H9 (cell line): ENCODE results near the gene CFP. TPM values are rescaled to one million over a fixed set of nuclear protein-coding genes. Genes with fewer than 3 reads are reported as not detected.
A peak's percentile ranks its signal among the peaks of the same experiment; 100 is the strongest.

Experiments used
- DNase-seq: peaks from one replicate; pipeline ENCODE4 v3.0.0-alpha.2; 2017
- H2AFZ ChIP-seq: one replicate; pipeline ENCODE4 v1.6.1; 2013; ENCODE audit warnings: mild to moderate bottlenecking, low read length, control low read depth, moderate library complexity
- H2AK5ac ChIP-seq: 2 replicates; pipeline ENCODE4 v1.6.1; 2013; ENCODE audit warnings: low read length, control low read depth, mixed read lengths; ENCODE audit not compliant: insufficient read length
- H2BK120ac ChIP-seq: one replicate; pipeline ENCODE4 v1.6.1; 2013; ENCODE audit warnings: low read depth, mild to moderate bottlenecking, low read length, control low read depth, inconsistent platforms; ENCODE audit not compliant: poor library complexity, severe bottlenecking
- H2BK12ac ChIP-seq: 2 replicates; pipeline ENCODE4 v1.6.1; 2013; ENCODE audit warnings: low read length, control low read depth, mixed read lengths, low read depth; ENCODE audit not compliant: insufficient read length
- H2BK15ac ChIP-seq: 2 replicates; pipeline ENCODE4 v1.6.1; 2013; ENCODE audit warnings: low read depth, low read length, control low read depth
- H2BK20ac ChIP-seq: one replicate; pipeline ENCODE4 v1.6.1; 2013; ENCODE audit warnings: low read depth, mild to moderate bottlenecking, low read length, control low read depth, inconsistent platforms; ENCODE audit not compliant: poor library complexity, severe bottlenecking
- H2BK5ac ChIP-seq: 2 replicates; pipeline ENCODE4 v1.6.1; 2013; ENCODE audit warnings: low read length, control low read depth, mixed read lengths; ENCODE audit not compliant: insufficient read length
- H3K14ac ChIP-seq: 2 replicates; pipeline ENCODE4 v1.6.1; 2013; ENCODE audit warnings: low read length, control low read depth; ENCODE audit not compliant: insufficient read depth
- H3K18ac ChIP-seq: 2 replicates; pipeline ENCODE4 v1.6.1; 2013; ENCODE audit warnings: low read depth, mild to moderate bottlenecking, mixed read lengths, low read length, control low read depth; ENCODE audit not compliant: insufficient read length
- H3K23ac ChIP-seq: 2 replicates; pipeline ENCODE4 v1.6.1; 2013; ENCODE audit warnings: low read length, control low read depth, mixed read lengths, low read depth; ENCODE audit not compliant: insufficient read length
- H3K23me2 ChIP-seq: 2 replicates; pipeline ENCODE4 v1.6.1; 2013; ENCODE audit warnings: low read depth, mild to moderate bottlenecking, mixed read lengths, low read length, control low read depth; ENCODE audit not compliant: insufficient read length, poor library complexity, severe bottlenecking
- H3K27ac ChIP-seq: 2 replicates; pipeline ENCODE4 v1.5.1; 2013; ENCODE audit warnings: low read length, control low read depth, mixed read lengths, low read depth; ENCODE audit not compliant: insufficient read length
- H3K27me3 ChIP-seq: 2 replicates; pipeline ENCODE4 v1.6.1; 2013; ENCODE audit warnings: low read length, control low read depth, inconsistent platforms; ENCODE audit not compliant: insufficient read depth
- H3K4ac ChIP-seq: 2 replicates; pipeline ENCODE4 v1.6.1; 2013; ENCODE audit warnings: low read depth, mild to moderate bottlenecking, control low read depth, inconsistent platforms, low read length, moderate library complexity
- H3K4me1 ChIP-seq: 2 replicates; pipeline ENCODE4 v1.6.1; 2013; ENCODE audit warnings: low read length, control low read depth, inconsistent platforms; ENCODE audit not compliant: insufficient read depth
- H3K4me2 ChIP-seq: 2 replicates; pipeline ENCODE4 v1.6.1; 2013; ENCODE audit warnings: low read length, control low read depth, mixed read lengths; ENCODE audit not compliant: insufficient read length, insufficient read depth
- H3K56ac ChIP-seq: 2 replicates; pipeline ENCODE4 v1.6.1; 2013; ENCODE audit warnings: low read depth, mild to moderate bottlenecking, mixed read lengths, low read length, control low read depth; ENCODE audit not compliant: insufficient read length
- H3K79me1 ChIP-seq: 2 replicates; pipeline ENCODE4 v1.6.1; 2013; ENCODE audit warnings: low read depth, mild to moderate bottlenecking, moderate library complexity, low read length, control low read depth, inconsistent platforms; ENCODE audit not compliant: insufficient read depth, poor library complexity, severe bottlenecking
- H3K79me2 ChIP-seq: 2 replicates; pipeline ENCODE4 v1.6.1; 2013; ENCODE audit warnings: low read length, control low read depth, inconsistent platforms; ENCODE audit not compliant: insufficient read depth
- H3K9ac ChIP-seq: 2 replicates; pipeline ENCODE4 v1.6.1; 2013; ENCODE audit warnings: low read length, control low read depth, mixed read lengths; ENCODE audit not compliant: insufficient read length; ENCODE audit errors: extremely low read depth
- H3K9me3 ChIP-seq: one replicate; pipeline ENCODE4 v1.6.1; 2013; ENCODE audit warnings: low read depth, low read length, inconsistent platforms; ENCODE audit not compliant: control insufficient read depth
- H3T11ph ChIP-seq: one replicate; pipeline ENCODE4 v1.6.1; 2013; ENCODE audit warnings: mild to moderate bottlenecking, low read length, control low read depth, inconsistent platforms
- H4K20me1 ChIP-seq: one replicate; pipeline ENCODE4 v1.6.1; 2013; ENCODE audit not compliant: control insufficient read depth, insufficient read length, insufficient read depth
- H4K5ac ChIP-seq: 2 replicates; pipeline ENCODE4 v1.6.1; 2013; ENCODE audit warnings: low read depth, mild to moderate bottlenecking, mixed read lengths, low read length, control low read depth; ENCODE audit not compliant: insufficient read length
- H4K8ac ChIP-seq: replicated peaks from 2 replicates; pipeline ENCODE4 v1.6.1; 2013; ENCODE audit warnings: low read length, control low read depth, mixed read lengths, low read depth; ENCODE audit not compliant: insufficient read length
- H4K91ac ChIP-seq: 2 replicates; pipeline ENCODE4 v1.6.1; 2013; ENCODE audit warnings: low read depth, mild to moderate bottlenecking, moderate library complexity, mixed read lengths, low read length, control low read depth; ENCODE audit not compliant: insufficient read length
- H3K27ac Mint-ChIP-seq, 3 experiments: 2 replicates in 2 of 3; 3 replicates in 1 of 3; pipeline ENCODE4 v1.8.0; 2020 to 2021; ENCODE audit warnings: mixed read lengths in 3 of 3, mild to moderate bottlenecking in 1 of 3, moderate library complexity in 1 of 3
- H3K27me3 Mint-ChIP-seq: 2 replicates; pipeline ENCODE4 v1.8.0; 2021; ENCODE audit warnings: low read depth, mild to moderate bottlenecking, moderate library complexity, mixed read lengths
- H3K36me3 Mint-ChIP-seq, 3 experiments: 2 replicates in 2 of 3; 3 replicates in 1 of 3; pipeline ENCODE4 v1.8.0; 2020 to 2021; ENCODE audit warnings: low read depth in 3 of 3, mixed read lengths in 3 of 3; ENCODE audit not compliant: insufficient read depth in 1 of 3
- H3K4me1 Mint-ChIP-seq, 2 experiments: 2 replicates each; pipeline ENCODE4 v1.8.0; 2020; ENCODE audit warnings: mixed read lengths in 2 of 2
- H3K4me3 Mint-ChIP-seq, 2 experiments: 2 replicates in 1 of 2; 3 replicates in 1 of 2; pipeline ENCODE4 v1.8.0; 2020 to 2021; ENCODE audit warnings: mild to moderate bottlenecking in 2 of 2, mixed read lengths in 2 of 2, moderate library complexity in 1 of 2
- H3K9me3 Mint-ChIP-seq, 2 experiments: 2 replicates in 1 of 2; 3 replicates in 1 of 2; pipeline ENCODE4 v1.8.0; 2020; ENCODE audit warnings: mild to moderate bottlenecking in 2 of 2, mixed read lengths in 2 of 2, moderate library complexity in 1 of 2
- WGBS: extraction: QIAGEN DNeasy Blood & Tissue Kit; methylation state at CpG from one replicate; pipeline ENCODE4 v1.1.7; 2013; ENCODE audit warnings: missing lambda C conversion rate, low lambda C conversion rate, mixed read lengths; ENCODE audit not compliant: insufficient read length; ENCODE audit errors: extremely low coverage; 5-methylcytosine and 5-hydroxymethylcytosine counted together
- total RNA-seq: library from RNA; stranded (reverse); gene quantifications from 2 replicates; pipeline ENCODE4 v1.2.1, GENCODE V29; 2021
- TF ChIP-seq, protein P1 (sequence below): fragments of 200-600 bp; sonication (generic); conservative IDR thresholded peaks from 3 replicates; pipeline ENCODE4 v1.8.0; 2021; ENCODE audit warnings: antibody characterized with exemption, mild to moderate bottlenecking

CFP gene
- total RNA-seq, 1 experiment from 2014 or later, result 2.3 TPM

DNA sequence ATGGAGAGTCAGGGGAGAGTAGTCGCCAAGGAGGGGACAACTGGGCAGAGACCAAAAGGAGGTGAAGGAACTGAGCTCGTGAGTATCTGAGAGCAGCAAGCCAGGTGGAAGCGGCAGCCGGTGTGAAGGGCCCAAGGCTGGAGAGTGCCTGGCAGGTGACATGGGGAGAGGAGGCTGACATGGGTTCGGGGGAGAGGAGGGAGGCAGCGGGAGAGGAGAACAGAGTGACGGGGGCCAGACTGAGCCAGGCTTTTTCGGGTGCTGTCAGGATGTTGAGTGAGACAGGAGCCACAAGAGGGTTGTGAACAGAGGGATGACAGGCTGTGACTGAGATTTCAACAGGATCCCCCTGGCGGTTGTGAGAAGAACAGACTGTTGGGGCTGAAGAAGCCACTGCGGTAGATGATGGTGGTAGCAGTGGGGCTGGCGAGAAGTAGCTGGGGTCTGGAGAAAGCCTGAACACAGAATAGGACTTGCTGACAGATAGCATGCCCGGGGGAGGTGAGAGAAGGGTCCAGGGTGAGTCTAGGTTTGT is 14.9 kb upstream of the CFP start:
- Histone ChIP-seq H3K79me1 (peaks cover 2% of the 10 kb centered on the region), H3T11ph (no peak overlapping the region), H3K4me1 (no peaks in the 10 kb centered on the region), H3K18ac (no peak overlapping the region), H3K14ac (no peak overlapping the region), H4K5ac (no peak overlapping the region), H3K9ac (no peak overlapping the region), H2AK5ac (no peak overlapping the region), H4K20me1 (no peaks in the 10 kb centered on the region), H2BK5ac (no peak overlapping the region), H2BK120ac (no peak overlapping the region), H3K23me2 (no peaks in the 10 kb centered on the region), H2BK15ac (no peak overlapping the region), H3K23ac (no peak overlapping the region), H3K56ac (no peak overlapping the region), H3K9me3 (peaks cover 56% of the 10 kb centered on the region), H3K4ac (no peak overlapping the region), H3K27me3 (no peaks in the 10 kb centered on the region), H4K8ac (no peak overlapping the region), H3K79me2 (no peaks in the 10 kb centered on the region), H3K27ac (no peak overlapping the region), H4K91ac (no peak overlapping the region), H3K4me2 (no peak overlapping the region), H2AFZ (no peak overlapping the region), H2BK12ac (no peak overlapping the region), H2BK20ac (no peak overlapping the region)
- Mint-ChIP-seq H3K27ac (peak overlapping the region in 1 of 3 experiments; percentile 83; a peak in 2 of 7 replicates), H3K36me3 (peaks cover 39 to 63% (median 58%) of the 10 kb centered on the region in 3 experiments), H3K27me3 (no peaks in the 10 kb centered on the region; the same call in none of the 2 replicates), H3K4me1 (peaks cover 14 to 16% of the 10 kb centered on the region in 2 experiments), H3K4me3 (no peak overlapping the region), H3K9me3 (peaks cover 81 to 87% of the 10 kb centered on the region in 2 experiments)
- TF ChIP-seq, protein P1, sequence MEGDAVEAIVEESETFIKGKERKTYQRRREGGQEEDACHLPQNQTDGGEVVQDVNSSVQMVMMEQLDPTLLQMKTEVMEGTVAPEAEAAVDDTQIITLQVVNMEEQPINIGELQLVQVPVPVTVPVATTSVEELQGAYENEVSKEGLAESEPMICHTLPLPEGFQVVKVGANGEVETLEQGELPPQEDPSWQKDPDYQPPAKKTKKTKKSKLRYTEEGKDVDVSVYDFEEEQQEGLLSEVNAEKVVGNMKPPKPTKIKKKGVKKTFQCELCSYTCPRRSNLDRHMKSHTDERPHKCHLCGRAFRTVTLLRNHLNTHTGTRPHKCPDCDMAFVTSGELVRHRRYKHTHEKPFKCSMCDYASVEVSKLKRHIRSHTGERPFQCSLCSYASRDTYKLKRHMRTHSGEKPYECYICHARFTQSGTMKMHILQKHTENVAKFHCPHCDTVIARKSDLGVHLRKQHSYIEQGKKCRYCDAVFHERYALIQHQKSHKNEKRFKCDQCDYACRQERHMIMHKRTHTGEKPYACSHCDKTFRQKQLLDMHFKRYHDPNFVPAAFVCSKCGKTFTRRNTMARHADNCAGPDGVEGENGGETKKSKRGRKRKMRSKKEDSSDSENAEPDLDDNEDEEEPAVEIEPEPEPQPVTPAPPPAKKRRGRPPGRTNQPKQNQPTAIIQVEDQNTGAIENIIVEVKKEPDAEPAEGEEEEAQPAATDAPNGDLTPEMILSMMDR, result peak; percentile 61
- WGBS, result no CpG with 5 or more reads among the region's 12 CpGs
- DNase-seq, result peak; percentile 54
